DND-41 (cell line): ENCODE results near the gene AP1M2.
A peak's percentile ranks its signal among the peaks of the same experiment; 100 is the strongest.

Experiments
- ATAC-seq: fragments of 200-7000 bp; cut with Tn5 transposase; 3 replicates; pipeline ENCODE4 v1.9.1; 2021; ENCODE audit warnings: low read depth; ENCODE audit not compliant: insufficient read depth
- DNase-seq: peaks from one replicate; pipeline ENCODE4 v3.0.0-alpha.2; 2020
- H2AFZ ChIP-seq: 2 replicates; pipeline ENCODE4 v1.6.0; 2012; ENCODE audit warnings: low read depth, low read length
- H3K27ac ChIP-seq: 2 replicates; pipeline ENCODE4 v1.5.1; 2012; ENCODE audit warnings: low read length, inconsistent platforms
- H3K27me3 ChIP-seq: fragments of 200-600 bp; sonication (generic); 2 replicates; pipeline ENCODE4 v1.6.0; 2012; ENCODE audit warnings: low read length, mild to moderate bottlenecking, inconsistent platforms; ENCODE audit not compliant: insufficient read depth, poor library complexity
- H3K36me3 ChIP-seq: 2 replicates; pipeline ENCODE4 v1.5.1; 2012; ENCODE audit warnings: low read length, inconsistent platforms; ENCODE audit not compliant: insufficient read depth
- H3K4me1 ChIP-seq: 2 replicates; pipeline ENCODE4 v1.5.1; 2012; ENCODE audit warnings: mild to moderate bottlenecking, low read length; ENCODE audit not compliant: insufficient read depth
- H3K4me2 ChIP-seq: 2 replicates; pipeline ENCODE4 v1.6.0; 2012; ENCODE audit warnings: mild to moderate bottlenecking, moderate library complexity, low read length, inconsistent platforms; ENCODE audit not compliant: insufficient read depth
- H3K4me3 ChIP-seq, 2 experiments: fragments of 200-600 bp in 1 of 2; shearing (Covaris generic) in 1 of 2; 2 replicates each; pipeline ENCODE4 v1.5.1; 2012 to 2016; ENCODE audit warnings: inconsistent platforms in 2 of 2, low read length in 2 of 2, mild to moderate bottlenecking in 2 of 2, low read depth in 1 of 2, moderate library complexity in 1 of 2
- H3K79me2 ChIP-seq: 2 replicates; pipeline ENCODE4 v1.6.0; 2012; ENCODE audit warnings: low read length, inconsistent platforms; ENCODE audit not compliant: insufficient read depth
- H3K9ac ChIP-seq: 2 replicates; pipeline ENCODE4 v1.6.0; 2012; ENCODE audit warnings: low read depth, mild to moderate bottlenecking, inconsistent platforms, low read length, moderate library complexity
- H3K9me3 ChIP-seq: 2 replicates; pipeline ENCODE4 v1.5.1; 2012; ENCODE audit warnings: low read length, moderate library complexity, mild to moderate bottlenecking, inconsistent platforms; ENCODE audit not compliant: insufficient read depth, severe bottlenecking
- H4K20me1 ChIP-seq: 2 replicates; pipeline ENCODE4 v1.6.0; 2012; ENCODE audit warnings: low read length; ENCODE audit not compliant: insufficient read depth
- EZH2 ChIP-seq: IDR thresholded peaks from 3 replicates; pipeline ENCODE4 v1.6.1; 2012; ENCODE audit warnings: borderline replicate concordance, low read depth, mild to moderate bottlenecking, moderate library complexity, low read length, inconsistent platforms; ENCODE audit not compliant: severe bottlenecking
- TF ChIP-seq, protein P1 (sequence below): IDR thresholded peaks from 2 replicates; pipeline ENCODE4 v1.5.1; 2012; ENCODE audit warnings: borderline replicate concordance, low read length, moderate library complexity, mild to moderate bottlenecking; ENCODE audit not compliant: poor library complexity, severe bottlenecking; ENCODE audit errors: extremely low read depth

Gene AP1M2

DNA sequence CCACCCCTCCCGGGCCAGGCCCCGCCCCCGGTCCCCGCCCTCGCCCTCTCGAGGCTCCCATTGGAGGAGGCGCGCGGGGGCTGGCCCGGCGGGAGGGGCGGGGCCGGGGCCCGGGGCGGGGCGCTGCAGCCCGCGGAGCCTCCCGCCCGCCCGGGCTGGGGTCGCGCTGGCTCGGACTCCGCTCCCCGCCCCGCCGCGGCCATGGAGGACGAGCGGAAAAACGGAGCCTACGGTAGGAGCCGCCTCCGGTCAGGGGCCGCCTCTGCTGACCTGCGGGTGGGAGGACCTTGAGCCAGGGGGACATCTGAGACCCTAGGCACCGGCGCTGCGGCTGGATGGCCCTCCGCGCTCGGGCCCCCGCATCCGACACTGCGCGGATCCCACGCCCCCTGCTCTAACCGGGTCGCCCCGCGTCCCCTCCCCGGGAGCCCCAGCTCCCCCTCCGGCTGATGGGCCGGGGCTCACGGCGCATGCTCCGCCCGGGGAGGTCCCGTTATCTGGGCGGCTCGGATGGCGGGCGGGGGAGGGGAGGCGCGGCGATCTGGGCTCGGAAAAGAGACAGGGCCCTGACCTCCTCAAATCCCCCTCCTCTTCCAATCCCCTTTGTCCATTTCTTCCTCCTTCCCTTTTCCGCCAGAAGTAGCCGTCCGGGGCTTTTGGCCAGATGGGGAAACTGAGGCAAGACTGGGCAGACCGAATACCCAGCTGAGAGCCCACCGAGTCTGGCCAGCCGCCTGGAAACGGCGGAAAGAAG is 15.4 kb upstream of the AP1M2 start:
- peak; percentile 80 for ATAC-seq
- no peaks in the 10 kb centered on the region for H3K9me3 ChIP-seq
- H2AFZ ChIP-seq: peak overlapping the region; percentile 72
- peaks cover 44% of the 10 kb centered on the region for H3K79me2 ChIP-seq
- no peak for TF ChIP-seq EZH2
- H3K9ac ChIP-seq: peak overlapping the region; percentile 85
- H3K4me3 ChIP-seq: peak overlapping the region; percentile 55 to 72
- no peaks in the 10 kb centered on the region for H3K27me3 ChIP-seq
- peaks cover 13% of the 10 kb centered on the region for H4K20me1 ChIP-seq
- H3K4me1 ChIP-seq: peaks cover 26% of the 10 kb centered on the region
- H3K27ac ChIP-seq: peak overlapping the region; percentile 85
- peaks cover 3% of the 10 kb centered on the region; the same call in 1 of the 2 replicates for H3K36me3 ChIP-seq
- DNase-seq: peak; percentile 89
- peak overlapping the region; percentile 76 for H3K4me2 ChIP-seq

DNA sequence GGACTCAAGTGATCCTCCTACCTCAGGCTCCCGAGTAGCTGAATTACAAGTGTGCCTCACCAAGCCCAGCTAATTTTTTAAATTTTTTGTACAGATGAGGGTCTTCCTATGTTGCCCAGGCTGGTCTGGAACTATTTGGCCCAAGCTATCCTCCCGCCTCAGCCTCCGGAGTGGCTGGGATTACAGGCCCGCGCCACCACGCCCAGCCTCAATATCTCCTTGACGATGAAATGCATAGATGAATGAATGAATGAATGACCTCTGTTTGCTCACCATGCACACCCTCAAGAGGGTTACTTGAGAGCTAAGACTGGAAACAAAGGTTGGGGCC is 14.9 kb upstream of the AP1M2 start:
- H3K4me1 ChIP-seq: peaks cover 26% of the 10 kb centered on the region
- peaks cover 13% of the 10 kb centered on the region for H4K20me1 ChIP-seq
- H3K79me2 ChIP-seq: peaks cover 39% of the 10 kb centered on the region
- H3K9me3 ChIP-seq: no peaks in the 10 kb centered on the region
- H3K36me3 ChIP-seq: peaks cover 3% of the 10 kb centered on the region; the same call in 1 of the 2 replicates
- DNase-seq (no peak), ATAC-seq (no peak)
- no peak overlapping the region for H3K9ac ChIP-seq
- no peaks in the 10 kb centered on the region for H3K27me3 ChIP-seq
- peak overlapping the region; percentile 56; the same call in 1 of the 2 replicates for H3K4me2 ChIP-seq
- peak overlapping the region in 1 of 2 experiments; percentile 49; a peak in 1 of 4 replicates for H3K4me3 ChIP-seq
- H3K27ac ChIP-seq: no peak overlapping the region
- no peak for TF ChIP-seq EZH2
- TF ChIP-seq, protein P1, sequence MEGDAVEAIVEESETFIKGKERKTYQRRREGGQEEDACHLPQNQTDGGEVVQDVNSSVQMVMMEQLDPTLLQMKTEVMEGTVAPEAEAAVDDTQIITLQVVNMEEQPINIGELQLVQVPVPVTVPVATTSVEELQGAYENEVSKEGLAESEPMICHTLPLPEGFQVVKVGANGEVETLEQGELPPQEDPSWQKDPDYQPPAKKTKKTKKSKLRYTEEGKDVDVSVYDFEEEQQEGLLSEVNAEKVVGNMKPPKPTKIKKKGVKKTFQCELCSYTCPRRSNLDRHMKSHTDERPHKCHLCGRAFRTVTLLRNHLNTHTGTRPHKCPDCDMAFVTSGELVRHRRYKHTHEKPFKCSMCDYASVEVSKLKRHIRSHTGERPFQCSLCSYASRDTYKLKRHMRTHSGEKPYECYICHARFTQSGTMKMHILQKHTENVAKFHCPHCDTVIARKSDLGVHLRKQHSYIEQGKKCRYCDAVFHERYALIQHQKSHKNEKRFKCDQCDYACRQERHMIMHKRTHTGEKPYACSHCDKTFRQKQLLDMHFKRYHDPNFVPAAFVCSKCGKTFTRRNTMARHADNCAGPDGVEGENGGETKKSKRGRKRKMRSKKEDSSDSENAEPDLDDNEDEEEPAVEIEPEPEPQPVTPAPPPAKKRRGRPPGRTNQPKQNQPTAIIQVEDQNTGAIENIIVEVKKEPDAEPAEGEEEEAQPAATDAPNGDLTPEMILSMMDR: no peak
- H2AFZ ChIP-seq: peak overlapping the region; percentile 69

DNA sequence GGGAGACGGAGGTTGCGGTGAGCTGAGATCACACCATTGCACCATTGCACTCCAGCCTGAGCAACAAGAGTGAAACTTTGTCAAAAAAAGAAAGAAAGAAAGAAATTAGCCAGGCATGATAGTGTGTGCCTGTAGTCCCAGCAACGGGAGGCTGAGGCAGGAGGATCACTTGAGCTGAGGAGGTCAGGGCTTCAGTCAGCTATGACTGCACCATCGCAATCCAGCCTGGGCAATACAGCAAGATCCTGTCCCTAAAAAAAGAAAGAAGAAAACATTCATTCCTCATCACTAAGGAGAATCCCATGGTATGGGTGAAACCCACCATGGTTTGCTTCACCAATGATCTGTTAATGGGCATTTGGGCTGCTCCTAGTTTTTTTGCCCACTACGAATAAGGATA is 13.0 kb upstream of the AP1M2 start:
- Histone ChIP-seq H3K9me3 (no peaks in the 10 kb centered on the region), H3K36me3 (peaks cover 3% of the 10 kb centered on the region; the same call in 1 of the 2 replicates), H3K79me2 (peaks cover 28% of the 10 kb centered on the region), H3K4me3 (no peak overlapping the region), H3K27ac (no peak overlapping the region), H2AFZ (no peak overlapping the region), H3K9ac (no peak overlapping the region), H3K4me2 (no peak overlapping the region), H3K4me1 (peaks cover 26% of the 10 kb centered on the region), H3K27me3 (no peaks in the 10 kb centered on the region), H4K20me1 (peaks cover 13% of the 10 kb centered on the region)
- TF ChIP-seq, protein P1: no peak
- no peak for TF ChIP-seq EZH2
- ATAC-seq (no peak), DNase-seq (no peak)

DNA sequence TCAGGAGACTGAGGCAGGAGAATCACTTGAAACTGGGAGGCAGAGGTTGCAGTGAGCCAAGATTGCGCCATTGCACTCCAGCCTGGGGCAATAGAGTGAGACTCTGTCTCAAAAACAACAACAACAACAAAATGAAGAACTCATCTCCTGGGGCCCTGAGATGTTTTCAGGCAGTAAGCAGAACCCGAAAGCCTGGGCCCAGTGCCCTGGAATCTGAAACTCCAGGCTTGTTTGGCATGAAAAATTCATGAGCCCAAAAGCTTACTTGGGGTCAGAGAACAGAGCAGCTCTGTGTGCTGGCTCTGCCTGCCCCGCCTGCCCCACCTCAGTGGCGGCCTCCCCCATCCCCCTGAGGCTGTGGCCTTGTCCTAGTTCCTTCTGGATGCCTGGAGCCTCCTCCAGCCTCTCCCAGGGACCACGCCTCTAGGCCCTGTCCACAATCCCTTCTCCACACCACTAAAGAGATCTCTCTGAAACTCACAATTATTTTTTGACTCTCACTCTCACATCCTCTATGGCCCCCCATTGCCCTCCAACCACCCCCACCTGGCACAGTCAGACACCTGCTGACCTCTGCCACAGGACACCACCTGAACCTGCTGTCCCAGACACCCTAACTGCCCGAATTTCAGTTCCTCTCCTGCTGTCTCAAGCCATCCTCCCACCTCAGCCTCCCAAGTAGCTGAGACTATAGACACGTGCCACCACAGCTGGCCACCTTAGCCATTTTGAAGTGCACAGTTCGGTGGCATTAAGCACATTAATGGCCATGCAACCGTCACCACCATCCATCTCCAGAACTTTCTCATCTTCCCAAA is 6.9 kb upstream of the AP1M2 start:
- Histone ChIP-seq H3K36me3 (no peaks in the 10 kb centered on the region), H2AFZ (no peak overlapping the region), H3K27ac (no peak overlapping the region), H3K9me3 (no peaks in the 10 kb centered on the region), H4K20me1 (no peaks in the 10 kb centered on the region), H3K4me1 (no peaks in the 10 kb centered on the region), H3K4me2 (no peak overlapping the region), H3K4me3 (no peak overlapping the region), H3K79me2 (no peaks in the 10 kb centered on the region), H3K9ac (no peak overlapping the region), H3K27me3 (peaks cover 3% of the 10 kb centered on the region)
- DNase-seq: no peak
- no peak for ATAC-seq
- TF ChIP-seq EZH2: no peak
- TF ChIP-seq, protein P1: no peak
